WTC11 (cell line): ENCODE results near the gene CTDNEP1. TPM values are rescaled to one million over a fixed set of nuclear protein-coding genes. Genes with fewer than 3 reads are reported as not detected.
A peak's percentile ranks its signal among the peaks of the same experiment; 100 is the strongest.

Source experiments
- ATAC-seq: fragments of 200-7000 bp; cut with Tn5 transposase; 2 replicates; pipeline ENCODE4 v1.10.0; 2021; ENCODE audit warnings: mild to moderate bottlenecking, moderate library complexity
- CTCF ChIA-PET: fragments of 300-600 bp; sonication (Branson Sonifier 250); formaldehyde crosslinking; loops from one replicate; lab custom pipeline; 2021; ENCODE audit warnings: antibody characterized with exemption; lab: Charles Lee
- POLR2A ChIA-PET: fragments of 350-600 bp; sonication (Branson Sonifier 250); formaldehyde crosslinking; loops from one replicate; lab custom pipeline; 2021; ENCODE audit warnings: antibody characterized with exemption; lab: Charles Lee
- DNase-seq: peaks from one replicate; pipeline ENCODE4 v3.0.0; 2021; ENCODE audit warnings: low spot score
- H3K27ac Mint-ChIP-seq: 2 replicates; pipeline ENCODE4 v1.8.0; 2021; ENCODE audit warnings: mixed read lengths
- H3K27me3 Mint-ChIP-seq: 2 replicates; pipeline ENCODE4 v1.8.0; 2021; ENCODE audit warnings: low read depth, mild to moderate bottlenecking, moderate library complexity, mixed read lengths
- H3K36me3 Mint-ChIP-seq: 2 replicates; pipeline ENCODE4 v1.8.0; 2021; ENCODE audit warnings: mixed read lengths
- H3K4me1 Mint-ChIP-seq: 2 replicates; pipeline ENCODE4 v1.8.0; 2022; ENCODE audit warnings: mixed read lengths
- H3K4me3 Mint-ChIP-seq: 2 replicates; pipeline ENCODE4 v1.8.0; 2021; ENCODE audit warnings: mild to moderate bottlenecking, moderate library complexity, mixed read lengths
- H3K9me3 Mint-ChIP-seq: 2 replicates; pipeline ENCODE4 v1.8.0; 2021; ENCODE audit warnings: mixed read lengths
- CREB1 ChIP-seq: sonication (generic); formaldehyde crosslinking; IDR thresholded peaks from 2 replicates; pipeline ENCODE4 v1.8.0; 2023; ENCODE audit warnings: mild to moderate bottlenecking, missing genetic modification reagents
- FOXP1 ChIP-seq: sonication (generic); formaldehyde crosslinking; IDR thresholded peaks from 2 replicates; pipeline ENCODE4 v1.8.0; 2022; ENCODE audit warnings: missing genetic modification reagents, mild to moderate bottlenecking, moderate library complexity, borderline replicate concordance
- GRHL2 ChIP-seq: fragments of 250-450 bp; sonication (Bioruptor Pico); IDR thresholded peaks from 2 replicates; pipeline ENCODE4 v1.8.0; 2022; ENCODE audit warnings: mild to moderate bottlenecking, moderate library complexity; ENCODE audit not compliant: insufficient replicate concordance, severe bottlenecking
- HMGA2 ChIP-seq: fragments of 250-450 bp; sonication (Bioruptor Pico); IDR thresholded peaks from 2 replicates; pipeline ENCODE4 v1.4.0; 2021; ENCODE audit warnings: mild to moderate bottlenecking, moderate library complexity
- IRF2 ChIP-seq: sonication (generic); formaldehyde crosslinking; IDR thresholded peaks from 2 replicates; pipeline ENCODE4 v1.8.0; 2022; ENCODE audit warnings: low read depth, missing genetic modification reagents, borderline replicate concordance
- JAZF1 ChIP-seq: fragments of 250-450 bp; sonication (Bioruptor Pico); IDR thresholded peaks from 2 replicates; pipeline ENCODE4 v1.9.0; 2021; ENCODE audit warnings: moderate library complexity, mild to moderate bottlenecking, inconsistent platforms
- MXD4 ChIP-seq: fragments of 250-450 bp; sonication (Bioruptor Pico); IDR thresholded peaks from 2 replicates; pipeline ENCODE4 v1.8.0; 2021; ENCODE audit warnings: mild to moderate bottlenecking, moderate library complexity, borderline replicate concordance
- OVOL2 ChIP-seq: fragments of 250-450 bp; sonication (Bioruptor Pico); IDR thresholded peaks from 2 replicates; pipeline ENCODE4 v1.9.0; 2021; ENCODE audit warnings: mild to moderate bottlenecking, borderline replicate concordance
- SP1 ChIP-seq: sonication (generic); formaldehyde crosslinking; conservative IDR thresholded peaks from 2 replicates; pipeline ENCODE4 v1.8.1; 2022; ENCODE audit warnings: missing genetic modification reagents
- TCF7 ChIP-seq: sonication (generic); formaldehyde crosslinking; IDR thresholded peaks from 2 replicates; pipeline ENCODE4 v1.8.0; 2022; ENCODE audit warnings: mild to moderate bottlenecking, low read depth, missing genetic modification reagents, moderate library complexity
- TP53 ChIP-seq: sonication (generic); formaldehyde crosslinking; IDR thresholded peaks from 2 replicates; pipeline ENCODE4 v1.8.1; 2023; ENCODE audit warnings: mild to moderate bottlenecking, missing genetic modification reagents
- ZNF138 ChIP-seq: sonication (generic); formaldehyde crosslinking; conservative IDR thresholded peaks from 2 replicates; pipeline ENCODE4 v1.8.1; 2022; ENCODE audit warnings: mild to moderate bottlenecking, moderate library complexity, missing genetic modification reagents
- ZNF232 ChIP-seq: sonication (generic); formaldehyde crosslinking; IDR thresholded peaks from 2 replicates; pipeline ENCODE4 v1.8.0; 2022; ENCODE audit warnings: mild to moderate bottlenecking, missing genetic modification reagents
- ZNF281 ChIP-seq: sonication (generic); formaldehyde crosslinking; IDR thresholded peaks from 2 replicates; pipeline ENCODE4 v1.8.0; 2023; ENCODE audit warnings: mild to moderate bottlenecking, missing genetic modification reagents
- ZNF396 ChIP-seq: fragments of 250-450 bp; sonication (Bioruptor Pico); IDR thresholded peaks from 2 replicates; pipeline ENCODE4 v1.8.0; 2021; ENCODE audit warnings: mild to moderate bottlenecking, moderate library complexity, borderline replicate concordance
- ZNF416 ChIP-seq: fragments of 250-450 bp; sonication (Bioruptor Pico); IDR thresholded peaks from 2 replicates; pipeline ENCODE4 v1.9.0; 2021; ENCODE audit warnings: mild to moderate bottlenecking, inconsistent platforms
- ZNF532 ChIP-seq: fragments of 250-450 bp; sonication (Bioruptor Pico); IDR thresholded peaks from 2 replicates; pipeline ENCODE4 v1.9.0; 2021; ENCODE audit warnings: mild to moderate bottlenecking, borderline replicate concordance
- ZNF671 ChIP-seq: fragments of 250-450 bp; sonication (Bioruptor Pico); IDR thresholded peaks from 2 replicates; pipeline ENCODE4 v1.8.0; 2021; ENCODE audit warnings: mild to moderate bottlenecking
- total RNA-seq: library from RNA; stranded (reverse); gene quantifications from 3 replicates; pipeline ENCODE4 v1.2.3, GENCODE V29; 2021
- TF ChIP-seq, protein P1 (sequence below): sonication (generic); formaldehyde crosslinking; conservative IDR thresholded peaks from 2 replicates; pipeline ENCODE4 v1.8.1; 2023; ENCODE audit warnings: mild to moderate bottlenecking, low read depth, missing genetic modification reagents, moderate library complexity
- TF ChIP-seq, protein P2 (sequence below): sonication (generic); formaldehyde crosslinking; IDR thresholded peaks from 2 replicates; pipeline ENCODE4 v1.8.1; 2022; ENCODE audit warnings: missing genetic modification reagents, borderline replicate concordance
- TF ChIP-seq, protein P3 (sequence below): sonication (generic); formaldehyde crosslinking; conservative IDR thresholded peaks from 2 replicates; pipeline ENCODE4 v1.8.1; 2022; ENCODE audit warnings: mild to moderate bottlenecking, missing genetic modification reagents
- TF ChIP-seq, protein P4 (sequence below): fragments of 250-450 bp; sonication (Bioruptor Pico); IDR thresholded peaks from 2 replicates; pipeline ENCODE4 v1.9.0; 2021; ENCODE audit warnings: mild to moderate bottlenecking

Gene CTDNEP1
- total RNA-seq, 1 experiment from 2014 or later = 127 TPM

DNA sequence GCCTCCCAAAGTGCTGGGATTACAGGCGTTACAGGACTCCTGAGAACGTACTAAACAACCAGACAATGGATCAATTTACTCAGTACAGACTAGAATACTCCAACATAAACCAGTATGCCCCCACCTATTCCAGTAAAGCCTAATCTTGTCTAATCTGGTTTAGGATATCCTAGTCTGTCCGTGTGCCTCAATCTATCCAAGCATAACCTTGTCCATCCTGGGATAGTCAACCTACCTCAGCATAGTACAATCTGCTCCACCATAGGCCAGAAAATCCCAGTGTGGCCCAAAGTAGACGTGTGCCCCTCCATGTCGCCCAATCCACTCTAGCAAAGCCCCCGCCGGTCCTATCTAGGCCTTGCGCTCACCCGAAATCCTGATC is 17.8 kb downstream of the CTDNEP1 start:
- CTCF ChIA-PET = interaction anchor here (1.0 to 6.0 kb wide), 6 partner anchors 13 to 63 kb away, joined by 5 to 36 read pairs (median 6); partner anchors contain the start of genes ACADVL and DLG4
- POLR2A ChIA-PET = interaction anchor here (0.6 to 1.2 kb wide), 3 partner anchors 9 to 14 kb away, joined by 4 to 5 read pairs (median 5); partner anchors contain the start of genes ACADVL and DLG4
- DNase-seq (no peak), ATAC-seq (peak; percentile 3)
- no peak for TF ChIP-seq ZNF281
- TF ChIP-seq, protein P1, sequence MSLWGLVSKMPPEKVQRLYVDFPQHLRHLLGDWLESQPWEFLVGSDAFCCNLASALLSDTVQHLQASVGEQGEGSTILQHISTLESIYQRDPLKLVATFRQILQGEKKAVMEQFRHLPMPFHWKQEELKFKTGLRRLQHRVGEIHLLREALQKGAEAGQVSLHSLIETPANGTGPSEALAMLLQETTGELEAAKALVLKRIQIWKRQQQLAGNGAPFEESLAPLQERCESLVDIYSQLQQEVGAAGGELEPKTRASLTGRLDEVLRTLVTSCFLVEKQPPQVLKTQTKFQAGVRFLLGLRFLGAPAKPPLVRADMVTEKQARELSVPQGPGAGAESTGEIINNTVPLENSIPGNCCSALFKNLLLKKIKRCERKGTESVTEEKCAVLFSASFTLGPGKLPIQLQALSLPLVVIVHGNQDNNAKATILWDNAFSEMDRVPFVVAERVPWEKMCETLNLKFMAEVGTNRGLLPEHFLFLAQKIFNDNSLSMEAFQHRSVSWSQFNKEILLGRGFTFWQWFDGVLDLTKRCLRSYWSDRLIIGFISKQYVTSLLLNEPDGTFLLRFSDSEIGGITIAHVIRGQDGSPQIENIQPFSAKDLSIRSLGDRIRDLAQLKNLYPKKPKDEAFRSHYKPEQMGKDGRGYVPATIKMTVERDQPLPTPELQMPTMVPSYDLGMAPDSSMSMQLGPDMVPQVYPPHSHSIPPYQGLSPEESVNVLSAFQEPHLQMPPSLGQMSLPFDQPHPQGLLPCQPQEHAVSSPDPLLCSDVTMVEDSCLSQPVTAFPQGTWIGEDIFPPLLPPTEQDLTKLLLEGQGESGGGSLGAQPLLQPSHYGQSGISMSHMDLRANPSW (CRISPR knock-in tag) = no peak
- no peak for TF ChIP-seq SP1 (CRISPR knock-in tag)
- TF ChIP-seq HMGA2 (CRISPR knock-in tag) = no peak
- TF ChIP-seq ZNF416 (CRISPR knock-in tag) = no peak
- no peak for TF ChIP-seq ZNF396
- no peak for TF ChIP-seq MXD4
- TF ChIP-seq ZNF138 (CRISPR knock-in tag) = no peak
- TF ChIP-seq FOXP1 (CRISPR knock-in tag) = no peak
- TF ChIP-seq, protein P2, sequence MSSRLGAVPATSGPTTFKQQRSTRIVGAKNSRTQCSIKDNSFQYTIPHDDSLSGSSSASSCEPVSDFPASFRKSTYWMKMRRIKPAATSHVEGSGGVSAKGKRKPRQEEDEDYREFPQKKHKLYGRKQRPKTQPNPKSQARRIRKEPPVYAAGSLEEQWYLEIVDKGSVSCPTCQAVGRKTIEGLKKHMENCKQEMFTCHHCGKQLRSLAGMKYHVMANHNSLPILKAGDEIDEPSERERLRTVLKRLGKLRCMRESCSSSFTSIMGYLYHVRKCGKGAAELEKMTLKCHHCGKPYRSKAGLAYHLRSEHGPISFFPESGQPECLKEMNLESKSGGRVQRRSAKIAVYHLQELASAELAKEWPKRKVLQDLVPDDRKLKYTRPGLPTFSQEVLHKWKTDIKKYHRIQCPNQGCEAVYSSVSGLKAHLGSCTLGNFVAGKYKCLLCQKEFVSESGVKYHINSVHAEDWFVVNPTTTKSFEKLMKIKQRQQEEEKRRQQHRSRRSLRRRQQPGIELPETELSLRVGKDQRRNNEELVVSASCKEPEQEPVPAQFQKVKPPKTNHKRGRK (CRISPR knock-in tag) = no peak
- no peak for TF ChIP-seq ZNF671 (CRISPR knock-in tag)
- no peak for TF ChIP-seq OVOL2 (CRISPR knock-in tag)
- no peak for TF ChIP-seq TCF7
- no peak for TF ChIP-seq JAZF1
- TF ChIP-seq, protein P3, sequence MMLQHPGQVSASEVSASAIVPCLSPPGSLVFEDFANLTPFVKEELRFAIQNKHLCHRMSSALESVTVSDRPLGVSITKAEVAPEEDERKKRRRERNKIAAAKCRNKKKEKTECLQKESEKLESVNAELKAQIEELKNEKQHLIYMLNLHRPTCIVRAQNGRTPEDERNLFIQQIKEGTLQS = no peak
- no peak for TF ChIP-seq GRHL2
- no peaks in the 10 kb centered on the region for H3K9me3 Mint-ChIP-seq
- H3K27ac Mint-ChIP-seq = peak overlapping the region; percentile 96
- H3K27me3 Mint-ChIP-seq = no peaks in the 10 kb centered on the region
- H3K4me3 Mint-ChIP-seq = peak overlapping the region; percentile 99
- peaks cover 29% of the 10 kb centered on the region for H3K4me1 Mint-ChIP-seq
- H3K36me3 Mint-ChIP-seq = peaks cover 43% of the 10 kb centered on the region

DNA sequence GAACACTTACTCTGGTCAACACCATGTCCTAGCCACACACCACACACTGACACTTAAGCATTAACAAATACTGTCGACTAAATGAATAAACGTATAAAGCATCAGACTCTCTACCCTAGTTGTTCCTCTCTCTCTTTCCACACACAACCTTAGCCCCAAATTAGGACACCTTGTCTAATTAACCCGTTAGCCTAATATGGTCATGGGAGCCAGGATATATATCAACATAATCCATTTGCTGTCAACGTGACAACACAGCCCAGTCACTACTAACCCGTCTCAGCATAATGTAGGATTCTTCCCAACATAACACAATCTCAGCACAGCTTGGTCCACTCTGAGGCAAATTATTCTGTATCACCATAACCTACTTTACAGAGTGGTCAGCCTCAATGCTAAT is 19.4 kb downstream of the CTDNEP1 start:
- no peak for DNase-seq
- Mint-ChIP-seq H3K9me3 (no peaks in the 10 kb centered on the region), H3K27me3 (no peaks in the 10 kb centered on the region), H3K4me1 (peaks cover 25% of the 10 kb centered on the region), H3K4me3 (peak overlapping the region; percentile 20), H3K27ac (no peak overlapping the region), H3K36me3 (peaks cover 49% of the 10 kb centered on the region)
- ChIA-PET CTCF (interaction anchor here (0.7 kb wide), 1 partner anchor 18 kb away, joined by 11 read pairs; no protein-coding TSS in a partner anchor), POLR2A (no interaction called here)
- no peak for ATAC-seq
- no peak for TF ChIP-seq IRF2 (CRISPR knock-in tag)
- TF ChIP-seq ZNF396 = no peak
- no peak for TF ChIP-seq TP53
- TF ChIP-seq CREB1 (CRISPR knock-in tag) = no peak
- TF ChIP-seq TCF7 = no peak
- TF ChIP-seq ZNF532 (CRISPR knock-in tag) = no peak
- no peak for TF ChIP-seq ZNF232 (CRISPR knock-in tag)
- TF ChIP-seq, protein P4, sequence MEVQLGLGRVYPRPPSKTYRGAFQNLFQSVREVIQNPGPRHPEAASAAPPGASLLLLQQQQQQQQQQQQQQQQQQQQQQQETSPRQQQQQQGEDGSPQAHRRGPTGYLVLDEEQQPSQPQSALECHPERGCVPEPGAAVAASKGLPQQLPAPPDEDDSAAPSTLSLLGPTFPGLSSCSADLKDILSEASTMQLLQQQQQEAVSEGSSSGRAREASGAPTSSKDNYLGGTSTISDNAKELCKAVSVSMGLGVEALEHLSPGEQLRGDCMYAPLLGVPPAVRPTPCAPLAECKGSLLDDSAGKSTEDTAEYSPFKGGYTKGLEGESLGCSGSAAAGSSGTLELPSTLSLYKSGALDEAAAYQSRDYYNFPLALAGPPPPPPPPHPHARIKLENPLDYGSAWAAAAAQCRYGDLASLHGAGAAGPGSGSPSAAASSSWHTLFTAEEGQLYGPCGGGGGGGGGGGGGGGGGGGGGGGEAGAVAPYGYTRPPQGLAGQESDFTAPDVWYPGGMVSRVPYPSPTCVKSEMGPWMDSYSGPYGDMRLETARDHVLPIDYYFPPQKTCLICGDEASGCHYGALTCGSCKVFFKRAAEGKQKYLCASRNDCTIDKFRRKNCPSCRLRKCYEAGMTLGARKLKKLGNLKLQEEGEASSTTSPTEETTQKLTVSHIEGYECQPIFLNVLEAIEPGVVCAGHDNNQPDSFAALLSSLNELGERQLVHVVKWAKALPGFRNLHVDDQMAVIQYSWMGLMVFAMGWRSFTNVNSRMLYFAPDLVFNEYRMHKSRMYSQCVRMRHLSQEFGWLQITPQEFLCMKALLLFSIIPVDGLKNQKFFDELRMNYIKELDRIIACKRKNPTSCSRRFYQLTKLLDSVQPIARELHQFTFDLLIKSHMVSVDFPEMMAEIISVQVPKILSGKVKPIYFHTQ (CRISPR knock-in tag) = no peak
